HEK293T (cell line): Measurements from ENCODE around the gene AHDC1.

ENCODE experiments used
- ARNT ChIP-seq: fragments of 450-650 bp; IDR thresholded peaks from 2 replicates; pipeline ENCODE4 v1.6.1; 2017; ENCODE audit warnings: mild to moderate bottlenecking
- FOXK2 ChIP-seq: fragments of 450-650 bp; IDR thresholded peaks from 2 replicates; pipeline ENCODE4 v1.6.1; 2016; ENCODE audit warnings: mild to moderate bottlenecking
- FOXM1 ChIP-seq: fragments of 450-650 bp; IDR thresholded peaks from 2 replicates; pipeline ENCODE4 v1.6.1; 2017; ENCODE audit warnings: mild to moderate bottlenecking, borderline replicate concordance
- HDGF ChIP-seq: fragments of 450-650 bp; IDR thresholded peaks from 2 replicates; pipeline ENCODE4 v1.6.1; 2017; ENCODE audit warnings: antibody characterized with exemption, borderline replicate concordance
- LEF1 ChIP-seq: fragments of 450-650 bp; IDR thresholded peaks from 2 replicates; pipeline ENCODE4 v1.6.1; 2017; ENCODE audit warnings: mild to moderate bottlenecking, borderline replicate concordance
- NFRKB ChIP-seq: fragments of 450-650 bp; IDR thresholded peaks from 2 replicates; pipeline ENCODE4 v1.6.1; 2016; ENCODE audit warnings: mild to moderate bottlenecking, moderate library complexity
- SP1 ChIP-seq: fragments of 450-650 bp; IDR thresholded peaks from 2 replicates; pipeline ENCODE4 v1.6.1; 2017
- SUZ12 ChIP-seq: fragments of 450-650 bp; IDR thresholded peaks from 2 replicates; pipeline ENCODE4 v1.6.1; 2016; ENCODE audit warnings: mild to moderate bottlenecking
- TARDBP ChIP-seq: fragments of 450-650 bp; IDR thresholded peaks from 2 replicates; pipeline ENCODE4 v1.6.1; 2016
- ZNF384 ChIP-seq: fragments of 450-650 bp; IDR thresholded peaks from 2 replicates; pipeline ENCODE4 v1.6.1; 2016
- TF ChIP-seq, protein P1 (sequence below): fragments of 450-650 bp; IDR thresholded peaks from 2 replicates; pipeline ENCODE4 v1.6.1; 2016

DNA sequence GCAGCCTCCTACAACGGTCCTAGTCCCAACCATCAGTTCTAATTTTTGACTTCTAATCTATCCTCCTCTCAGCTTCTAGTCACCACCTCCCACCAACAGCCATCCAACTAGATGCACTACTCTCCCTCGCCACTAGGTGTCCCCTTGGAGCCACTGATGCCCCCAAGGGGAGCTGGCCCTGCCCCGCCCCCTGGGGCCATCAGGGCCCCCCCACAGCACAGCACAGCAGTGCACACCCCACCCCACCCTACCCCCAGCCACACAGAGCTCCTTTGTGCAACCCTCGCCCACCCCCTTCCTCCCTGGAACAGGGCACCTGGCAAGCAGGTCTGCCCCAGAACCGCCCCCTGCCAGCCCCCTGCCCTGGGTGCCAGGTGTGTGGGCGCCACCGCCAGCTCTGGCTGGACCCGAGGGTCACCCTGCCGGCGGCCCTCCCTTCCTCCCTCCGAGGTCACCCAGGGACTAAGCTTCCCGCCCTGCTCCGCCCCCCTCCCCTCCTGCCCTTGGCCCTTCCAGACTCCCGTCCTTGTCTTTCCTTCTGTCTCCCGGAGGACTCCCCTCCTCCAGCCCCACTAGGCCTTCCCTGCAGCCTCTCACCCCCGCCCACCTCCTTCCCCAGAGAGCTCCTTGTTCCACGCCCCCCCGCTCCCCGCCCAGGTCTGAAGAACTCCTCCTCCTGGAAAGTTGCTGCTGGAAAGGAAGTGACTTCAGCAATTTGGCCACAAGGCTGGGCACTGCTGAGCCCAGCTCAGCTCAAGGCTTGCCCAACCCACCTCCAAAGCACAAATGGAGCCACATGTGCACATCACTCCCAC lies 47.0 kb downstream of the AHDC1 start:
- TF ChIP-seq ZNF384 (no peak), FOXM1 (no peak), FOXK2 (no peak), SUZ12 (no peak), TARDBP (no peak), NFRKB (no peak), LEF1 (no peak), ARNT (no peak), HDGF (no peak), SP1 (no peak)
- TF ChIP-seq, protein P1, sequence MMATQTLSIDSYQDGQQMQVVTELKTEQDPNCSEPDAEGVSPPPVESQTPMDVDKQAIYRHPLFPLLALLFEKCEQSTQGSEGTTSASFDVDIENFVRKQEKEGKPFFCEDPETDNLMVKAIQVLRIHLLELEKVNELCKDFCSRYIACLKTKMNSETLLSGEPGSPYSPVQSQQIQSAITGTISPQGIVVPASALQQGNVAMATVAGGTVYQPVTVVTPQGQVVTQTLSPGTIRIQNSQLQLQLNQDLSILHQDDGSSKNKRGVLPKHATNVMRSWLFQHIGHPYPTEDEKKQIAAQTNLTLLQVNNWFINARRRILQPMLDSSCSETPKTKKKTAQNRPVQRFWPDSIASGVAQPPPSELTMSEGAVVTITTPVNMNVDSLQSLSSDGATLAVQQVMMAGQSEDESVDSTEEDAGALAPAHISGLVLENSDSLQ, result no peak
